Measurements from ENCODE around the gene GLRA3.

- no peak for TF ChIP-seq CTCF (IDR thresholded peaks at IDR 0.05; ENCODE audit: extremely low read depth in 1 of 2, insufficient read depth in 1 of 2, low read depth in 1 of 2, low read length in 2 of 2)
- TF ChIP-seq MYC (IDR thresholded peaks at IDR 0.05; ENCODE audit: low read depth, low read length), result no peak
- no peak for TF ChIP-seq POLR2A (IDR thresholded peaks at IDR 0.05; ENCODE audit: low read depth, low read length)
- TF ChIP-seq MAX (IDR thresholded peaks at IDR 0.05; ENCODE audit: insufficient read depth, insufficient read length), result no peak
- TF ChIP-seq EZH2 (IDR thresholded peaks at IDR 0.05; ENCODE audit: borderline replicate concordance, low read depth, low read length, severe bottlenecking), result no peak
- no peak for TF ChIP-seq POLR2AphosphoS5 (IDR thresholded peaks at IDR 0.05; ENCODE audit: insufficient read depth, low read depth, low read length)
- TF ChIP-seq FOS (IDR thresholded peaks at IDR 0.05; ENCODE audit: borderline replicate concordance, insufficient read depth, low read length), result no peak
- no peak for TF ChIP-seq JUN (IDR thresholded peaks at IDR 0.05; ENCODE audit: borderline replicate concordance, insufficient read depth, insufficient read length, low read depth)
- no peak for TF ChIP-seq GATA2 (IDR thresholded peaks at IDR 0.05; ENCODE audit: insufficient read depth, insufficient read length, low read depth, low read length)
Observed at GRCh38 chr4:174734181-174734580, 94.9 kb downstream of the GLRA3 start.
